DMS114 treated with DMSO at 0.1 percent for 48 hours (cell line): ENCODE results near the gene CLDN5.

Experiments
- DNase-seq: peaks from one replicate; lab custom pipeline; 2025; ENCODE audit not compliant: unreplicated experiment; lab: John Stamatoyannopoulos, UW

The CLDN5 gene

GRCh38 chr22:19483481-19484244 is 40.5 kb downstream of the CLDN5 start:
- no peak for DNase-seq

GRCh38 chr22:19482297-19482696 is 41.9 kb downstream of the CLDN5 start:
- DNase-seq = no peak

DNA sequence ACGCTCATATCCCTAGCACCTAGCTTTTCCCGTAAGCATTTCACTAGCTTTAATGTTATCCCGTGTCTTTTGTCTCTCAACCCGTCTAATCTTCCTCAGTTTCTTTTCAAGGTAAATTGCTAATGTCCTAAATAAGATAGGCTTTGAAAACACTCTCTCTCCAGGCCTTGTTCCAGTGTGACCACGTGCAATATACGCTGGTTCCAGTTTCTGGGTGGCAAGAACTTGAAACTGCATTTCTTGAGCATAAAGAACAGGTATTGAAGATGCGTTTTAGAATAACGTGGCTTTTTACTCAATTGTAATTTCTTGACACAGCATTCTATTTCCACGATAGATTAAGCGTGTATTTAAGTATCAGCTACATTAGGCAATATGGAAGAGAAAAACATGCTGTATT is 43.4 kb downstream of the CLDN5 start:
- DNase-seq = no peak

DNA sequence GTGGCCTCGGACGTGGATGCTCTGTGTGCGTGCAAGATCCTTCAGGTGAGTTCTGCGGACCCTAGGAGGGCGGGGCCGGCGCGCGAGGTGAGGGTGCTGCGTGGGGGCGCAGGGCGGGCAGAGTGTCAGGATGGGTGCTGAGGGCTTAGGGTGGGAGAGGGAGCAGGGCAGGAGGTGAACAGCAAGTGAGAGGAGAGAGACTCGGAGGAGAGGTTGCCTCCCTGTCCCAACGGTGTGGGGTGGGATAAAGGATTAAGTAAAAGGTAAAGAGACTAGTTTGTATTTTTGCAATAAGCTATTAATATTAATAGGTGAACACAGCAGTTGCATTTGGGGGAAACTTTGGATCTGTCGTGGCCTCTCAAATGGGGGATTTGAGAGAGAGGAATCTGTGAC is 44.0 kb downstream of the CLDN5 start:
- no peak for DNase-seq

DNA sequence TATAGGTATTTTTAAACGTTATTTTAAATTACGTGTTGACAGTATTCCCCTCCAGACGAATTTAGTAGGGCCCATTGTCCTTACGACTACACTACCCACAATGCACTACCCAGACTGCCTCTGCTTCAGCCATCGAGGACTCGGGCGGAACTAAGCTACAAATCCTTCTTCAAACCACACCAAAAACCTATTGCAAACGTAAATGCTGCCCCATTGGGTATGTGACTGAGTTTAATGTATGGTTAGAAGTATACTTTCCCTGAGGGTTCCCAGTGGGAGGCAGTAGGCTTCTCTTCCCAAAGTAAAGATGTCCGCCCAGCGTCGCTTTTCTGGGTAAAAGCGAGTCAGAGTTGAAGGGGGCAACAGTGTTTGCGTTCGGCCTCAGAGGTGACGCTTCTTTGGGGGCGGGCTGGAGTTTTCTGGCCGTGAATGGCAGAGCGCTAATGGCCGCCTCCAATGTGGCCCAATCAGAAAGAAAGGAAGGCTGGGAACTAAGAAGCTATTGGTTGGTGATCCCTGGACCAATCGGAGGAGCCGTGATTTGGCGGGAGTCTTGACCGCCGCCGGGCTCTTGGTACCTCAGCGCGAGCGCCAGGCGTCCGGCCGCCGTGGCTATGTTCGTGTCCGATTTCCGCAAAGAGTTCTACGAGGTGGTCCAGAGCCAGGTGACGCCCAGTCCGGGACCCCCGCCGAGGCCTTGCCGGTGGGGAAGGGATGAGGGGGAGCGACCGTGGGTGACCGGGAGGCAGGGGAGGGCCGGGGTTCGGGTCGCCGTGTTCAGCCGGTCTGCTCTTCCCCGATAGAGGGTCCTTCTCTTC is 44.6 kb downstream of the CLDN5 start, which contains the start of gene CDC45:
Gene CDC45 (plus strand): TSS at position 566 of the 818 bp plus-strand sequence. CDS start 49 bp downstream, at position 615.
- DNase-seq = peak; percentile 97

DNA sequence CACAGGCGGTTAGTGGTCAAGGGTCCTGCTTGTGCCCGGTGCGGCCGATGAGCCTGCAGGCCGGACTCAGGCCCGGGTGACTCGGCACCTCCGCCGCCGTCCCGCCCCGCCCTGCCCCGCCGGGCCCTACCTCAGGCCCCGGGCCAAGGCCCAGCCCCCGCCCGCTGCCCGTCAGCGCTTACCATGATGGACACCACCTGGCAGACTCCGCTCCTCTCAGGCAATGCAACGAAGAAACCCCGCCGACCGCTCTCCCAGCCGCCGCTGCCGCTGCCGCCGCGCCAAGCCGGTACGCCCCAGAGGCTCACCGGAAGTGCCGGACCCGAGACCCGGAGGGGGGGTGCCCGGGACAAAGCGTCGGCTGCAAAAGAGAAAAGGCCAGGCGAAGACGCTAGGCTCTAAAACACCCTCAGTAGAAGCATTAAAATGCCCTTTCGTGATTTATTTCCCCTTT is 45.3 kb downstream of the CLDN5 start, which contains the start of gene UFD1:
Gene UFD1 (minus strand): TSS at position 293 of the 454 bp plus-strand sequence. CDS start 108 bp downstream, at position 185.
- DNase-seq = peak; percentile 84

GRCh38 chr22:19478045-19478900 is 45.9 kb downstream of the CLDN5 start:
- no peak for DNase-seq

GRCh38 chr22:19477321-19478044 is 46.7 kb downstream of the CLDN5 start:
- no peak for DNase-seq

- DNase-seq = no peak
Observed at GRCh38 chr22:19476023-19476422, 48.2 kb downstream of the CLDN5 start.

DNA sequence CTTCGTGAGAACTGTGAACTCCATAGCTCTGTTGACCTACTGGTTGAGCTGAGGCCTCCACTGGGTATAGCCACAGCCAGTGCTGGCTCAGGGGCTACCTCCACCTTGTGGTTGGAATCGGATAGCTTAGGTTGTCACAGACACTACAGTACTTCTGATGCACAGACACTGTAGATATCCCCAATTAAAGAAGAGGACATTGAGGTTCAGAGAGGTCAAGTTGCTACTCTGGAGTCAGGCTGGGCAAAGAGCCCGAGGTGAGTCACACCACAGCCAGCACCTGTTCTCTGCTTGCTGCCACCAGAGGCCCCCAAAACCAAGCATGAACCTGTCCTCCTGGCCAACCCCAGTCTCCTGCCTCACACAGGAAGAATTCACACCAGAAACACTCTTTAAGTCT is 50.6 kb downstream of the CLDN5 start:
- DNase-seq = no peak
